Smooth muscle cell of the brain vasculature (primary cell): Measurements from ENCODE around the gene CAPZB.

Experiments
- DNase-seq: peaks from one replicate; pipeline ENCODE4 v3.0.0-alpha.2; 2012; ENCODE audit warnings: low read depth, low spot score

CAPZB gene

GRCh38 chr1:19448491-19449439 is 36.6 kb downstream of the CAPZB start:
- no peak for DNase-seq

GRCh38 chr1:19447550-19447949 is 37.8 kb downstream of the CAPZB start:
- DNase-seq: no peak

- no peak for DNase-seq
Observed at GRCh38 chr1:19445417-19446342, 39.7 kb downstream of the CAPZB start.

- no peak for DNase-seq
Observed at GRCh38 chr1:19444296-19445021, 40.9 kb downstream of the CAPZB start.

- no peak for DNase-seq
Observed at GRCh38 chr1:19443326-19443725, 42.0 kb downstream of the CAPZB start.

GRCh38 chr1:19442154-19443096 is 42.9 kb downstream of the CAPZB start:
- no peak for DNase-seq

- DNase-seq: no peak
Observed at GRCh38 chr1:19441048-19441780, 44.1 kb downstream of the CAPZB start.

DNA sequence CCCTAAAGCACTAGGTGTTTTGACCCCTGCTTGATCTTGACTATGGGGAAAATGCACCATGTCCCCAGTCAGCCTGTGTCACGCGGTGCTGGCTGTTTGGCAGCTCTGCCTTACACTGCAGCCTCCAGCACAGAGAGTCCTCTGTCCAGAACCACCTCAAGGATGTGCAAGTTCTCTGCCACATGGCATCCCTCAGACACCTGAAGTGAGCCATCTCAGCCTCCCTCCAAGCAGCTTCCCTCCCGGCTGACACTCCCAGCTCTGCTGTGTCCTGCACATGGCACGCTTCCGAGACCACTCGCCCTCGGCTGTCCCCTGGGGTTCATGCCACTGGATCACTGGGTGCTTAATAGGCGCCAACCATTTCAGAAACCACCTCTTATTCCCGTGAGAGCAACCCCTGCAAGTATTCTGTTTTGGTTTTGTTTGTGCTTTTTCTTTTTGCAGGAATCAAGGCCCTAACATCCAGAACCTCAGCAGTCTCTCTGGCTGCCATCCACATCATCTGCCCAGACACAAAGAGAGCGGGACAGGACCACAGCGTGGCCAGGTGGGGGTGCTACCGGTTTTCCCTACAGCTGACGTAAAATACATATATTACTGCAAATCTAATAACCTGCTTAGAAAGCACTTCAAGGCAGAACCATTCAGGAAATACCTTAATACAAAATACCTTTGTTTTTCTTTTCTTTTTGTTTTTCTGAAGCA is 45.7 kb downstream of the CAPZB start:
- DNase-seq: no peak

DNA sequence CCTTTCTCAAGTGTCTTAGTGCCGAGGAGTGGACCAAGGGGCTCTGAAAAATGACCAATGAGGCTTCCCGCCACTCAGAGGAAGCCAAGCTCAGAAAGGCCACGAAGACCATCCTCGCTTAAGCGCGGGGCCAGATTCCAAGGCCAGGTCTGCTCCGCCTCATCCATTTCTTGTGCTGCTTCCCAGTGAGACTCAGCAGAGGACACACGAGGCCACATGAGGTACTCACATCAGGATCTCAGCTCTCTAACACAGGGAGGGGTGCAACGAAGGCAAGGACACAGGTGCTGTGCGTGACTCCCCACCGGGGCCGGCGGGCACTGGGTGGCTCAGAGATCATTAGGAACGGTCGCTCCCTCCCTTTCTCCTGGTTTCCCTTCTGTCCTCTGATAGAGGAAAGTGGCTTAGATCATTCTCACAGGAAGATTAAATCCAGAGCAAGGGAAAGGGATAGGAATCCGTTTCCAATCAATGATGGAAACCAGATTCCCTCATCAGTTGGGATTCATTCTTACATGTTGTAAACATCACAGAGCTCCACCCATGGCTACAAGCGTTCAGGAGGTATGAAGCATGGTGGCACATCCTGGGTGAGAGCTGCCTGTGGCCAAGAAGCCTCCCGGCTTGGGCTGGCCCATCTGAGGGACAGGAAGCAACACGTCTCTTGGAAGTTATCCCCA is 46.7 kb downstream of the CAPZB start:
- DNase-seq: no peak

GRCh38 chr1:19437891-19438294 is 47.4 kb downstream of the CAPZB start:
- DNase-seq: peak; percentile 98

GRCh38 chr1:19436716-19437476 is 48.4 kb downstream of the CAPZB start:
- DNase-seq: no peak

- DNase-seq: no peak
Observed at GRCh38 chr1:19435851-19436455, 49.4 kb downstream of the CAPZB start.

DNA sequence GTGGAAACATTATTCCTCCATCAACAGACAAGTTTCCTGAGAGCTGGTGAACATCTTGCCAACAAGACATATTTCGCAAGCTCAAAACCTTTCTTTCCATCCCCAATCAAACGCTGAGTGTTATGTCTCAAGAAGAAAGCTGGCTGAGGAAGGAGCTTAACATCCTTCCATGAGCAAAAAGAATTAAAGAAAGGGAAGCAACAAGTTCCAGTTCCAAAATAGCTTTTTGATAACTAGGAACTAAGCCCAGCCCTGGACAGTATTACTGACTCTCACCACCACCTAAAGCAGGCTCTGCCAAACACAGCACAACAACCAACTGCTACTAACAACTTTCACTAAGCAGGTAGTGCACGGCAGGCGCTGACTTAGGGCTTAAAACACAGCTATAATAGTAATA is 50.2 kb downstream of the CAPZB start:
- DNase-seq: no peak

DNA sequence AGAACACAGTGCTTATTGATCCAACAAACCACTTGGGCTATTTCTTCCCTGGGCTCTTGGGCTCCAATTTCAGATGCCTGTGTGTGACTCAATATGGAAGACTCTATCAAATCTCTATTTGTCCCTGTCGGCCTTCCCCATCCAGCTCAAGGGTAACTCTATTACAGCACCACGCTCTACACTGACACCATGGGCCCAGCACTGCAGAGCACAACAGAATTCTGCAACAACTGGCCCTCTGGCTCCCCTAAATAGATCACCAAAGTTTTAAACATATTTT is 51.7 kb downstream of the CAPZB start:
- DNase-seq: no peak

DNA sequence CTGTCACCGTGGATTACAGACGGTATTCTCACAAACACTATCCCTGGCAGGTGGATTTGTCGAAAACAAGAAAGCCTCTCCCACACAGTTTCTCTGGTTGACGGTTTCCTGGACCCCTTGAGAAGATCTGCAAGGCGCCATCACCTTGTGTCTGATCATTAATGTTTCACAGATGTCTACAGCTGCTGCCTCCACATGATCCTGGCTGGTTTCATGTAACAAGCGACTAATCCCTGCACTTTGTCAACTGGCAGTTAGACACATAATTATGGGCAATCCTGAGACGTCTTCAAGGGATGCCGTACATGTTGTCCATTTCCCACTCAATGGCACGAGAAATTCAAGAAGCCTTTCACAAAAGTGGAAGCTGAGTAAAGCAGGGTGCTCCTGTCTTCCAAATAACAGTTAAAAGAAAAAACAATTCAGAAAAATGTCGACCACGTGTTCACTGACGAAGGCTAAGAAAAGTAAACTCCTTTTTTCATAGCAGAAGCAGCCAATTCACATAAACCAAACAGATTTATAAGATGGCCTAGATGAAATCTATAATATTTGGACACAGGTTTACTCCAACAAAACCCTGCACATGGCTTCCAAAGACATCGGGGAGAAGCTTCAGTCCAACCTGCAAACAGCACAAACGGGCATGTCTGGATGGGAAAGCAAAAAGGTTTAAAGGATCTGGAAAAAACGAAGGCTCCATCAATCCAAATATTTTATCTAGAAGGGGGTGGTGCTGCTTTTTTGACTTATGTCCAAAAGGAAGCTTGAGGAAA is 52.2 kb downstream of the CAPZB start:
- no peak for DNase-seq

GRCh38 chr1:19430121-19431068 is 54.9 kb downstream of the CAPZB start:
- no peak for DNase-seq
